Stomach (tissue), 19 donors: ENCODE measurements around the gene MMP20. TPM values are rescaled to one million over a fixed set of nuclear protein-coding genes. Genes with fewer than 3 reads are reported as not detected.

Experiments
- DNase-seq, 2 donors: peaks; one replicate each; pipeline versions ENCODE4 v3.0.0 to v3.0.0-alpha.2; 2013 to 2019
- H3K27ac ChIP-seq, 5 donors: fragments of 200-600 bp in 4 of 5; sonication (generic) in 4 of 5; one replicate each; pipeline ENCODE4 v1.5.1; 2013 to 2019; ENCODE audit warnings: mild to moderate bottlenecking in 1 of 5, moderate library complexity in 1 of 5
- H3K27me3 ChIP-seq, 3 donors: fragments of 200-600 bp; sonication (generic); one replicate each; pipeline ENCODE4 v1.5.1; 2017 to 2019; ENCODE audit warnings: mixed run types in 1 of 3
- H3K36me3 ChIP-seq, 4 donors: fragments of 200-600 bp; sonication (generic); 1 replicate in 3 of 4; 2 replicates in 1 of 4; pipeline ENCODE4 v1.5.1; 2016 to 2019
- H3K4me1 ChIP-seq, 4 donors: fragments of 200-600 bp; sonication (generic); one replicate each; pipeline ENCODE4 v1.5.1; 2016 to 2019
- H3K4me3 ChIP-seq, 4 donors: fragments of 200-600 bp; sonication (generic) in 3 of 4; one replicate each; pipeline ENCODE4 v1.5.1; 2016 to 2019; ENCODE audit warnings: mild to moderate bottlenecking in 1 of 4
- H3K9me3 ChIP-seq, 4 donors: fragments of 200-600 bp; sonication (generic); one replicate each; pipeline ENCODE4 v1.5.1; 2016 to 2019
- CTCF ChIP-seq, 7 experiments: fragments of 450-650 bp in 4 of 7; fragments of 200-600 bp in 3 of 7; sonication (generic) in 3 of 7; IDR thresholded peaks; one replicate each; pipeline ENCODE4 v1.5.1; 2016 to 2019; ENCODE audit warnings: antibody characterized with exemption in 7 of 7, control low read depth in 2 of 7, mild to moderate bottlenecking in 1 of 7
- EP300 ChIP-seq: sonication (generic); formaldehyde crosslinking; IDR thresholded peaks from one replicate; pipeline ENCODE4 v1.6.1; 2017; ENCODE audit warnings: antibody characterized with exemption
- POLR2A ChIP-seq, 4 donors: fragments of 450-650 bp; IDR thresholded peaks; one replicate each; pipeline ENCODE4 v1.6.1; 2016; ENCODE audit warnings: antibody characterized with exemption in 4 of 4, control low read depth in 2 of 4, mild to moderate bottlenecking in 1 of 4, moderate library complexity in 1 of 4
- POLR2AphosphoS5 ChIP-seq, 3 donors: sonication (generic); formaldehyde crosslinking; IDR thresholded peaks; one replicate each; pipeline ENCODE4 v1.6.1; 2016; ENCODE audit warnings: antibody characterized with exemption in 3 of 3
- WGBS, 5 donors: extraction: QIAGEN DNeasy Blood & Tissue Kit in 3 of 5; methylation state at CpG; one replicate each; pipeline versions ENCODE4 v1.1.5 to v1.1.7; 2013 to 2018; 5-methylcytosine and 5-hydroxymethylcytosine counted together
- intact Hi-C: fragments of 100-400 bp; cut with DNase I; formaldehyde crosslinking; loops from one replicate; pipeline ENCODE4 v1.15.1; 2023; ENCODE audit warnings: low total_unique reads
- long read RNA-seq, 10 donors: transcript quantifications; one replicate each; lab custom pipeline, GENCODE V29; 2026
- polyA plus RNA-seq, 3 donors: library from polyadenylated mRNA; stranded (reverse); fragments of 200-250 nt; gene quantifications; one replicate each; pipeline ENCODE4 v1.2.3, GENCODE V29; 2013
- total RNA-seq, 5 donors: library from RNA; depleted of rRNA; stranded (reverse); fragments of >200 nt; gene quantifications; one replicate each; pipeline versions ENCODE4 v1.1.0 to v1.2.3, GENCODE V29; 2014 to 2016
- donor health status: healthy with polysubstance abuse.
- donor health status: Bipolar disorder and iron deficiency.
- donor health status: healthy.

MMP20 gene
- total RNA-seq (not detected), polyA plus RNA-seq (not detected)
- long read RNA-seq, donor 1: 0 reads
- long read RNA-seq, donor 2: 0 reads
- long read RNA-seq, donor 3: 0 reads
- long read RNA-seq, donor 4: 0 reads
- long read RNA-seq, donor 5: 0 reads
- long read RNA-seq, donor 6: 0 reads
- long read RNA-seq, donor 7: 0 reads
- long read RNA-seq, donor 8: 0 reads
- long read RNA-seq, donor 9: 0 reads
- long read RNA-seq, donor 10: 0 reads

GRCh38 chr11:102625177-102625576 lies at the start of gene MMP20:
MMP20 (minus strand) TSS chr11:102625332; CDS start chr11:102625319, 13 bp downstream.
- DNase-seq: no peak
- no peak within 1 kb of the TSS for H3K27ac ChIP-seq
- H3K36me3 ChIP-seq: no peaks in the 10 kb centered on the region
- intact Hi-C loops: no loop called here
- 76 to 94% (median 87%) methylated on average over 5 of the region's 5 CpGs for WGBS, 5 donors
- TF ChIP-seq CTCF (IDR thresholded peaks at IDR 0.05) (no peak), POLR2A (IDR thresholded peaks at IDR 0.05) (no peak), POLR2AphosphoS5 (IDR thresholded peaks at IDR 0.05) (no peak), EP300 (no peak)
- H3K27me3 ChIP-seq: no peaks in the 10 kb centered on the region
- no peaks in the 10 kb centered on the region for H3K4me1 ChIP-seq
- no peak within 1 kb of the TSS for H3K4me3 ChIP-seq
- H3K9me3 ChIP-seq: no peaks in the 10 kb centered on the region

- intact Hi-C loops: no loop called here
- WGBS, 5 donors: 56 to 66% (median 58%) methylated on average over 3 of the region's 3 CpGs
- no peak for DNase-seq
- no peak overlapping the region for H3K4me3 ChIP-seq
- H3K4me1 ChIP-seq: no peaks in the 10 kb centered on the region
- TF ChIP-seq CTCF (IDR thresholded peaks at IDR 0.05) (no peak), EP300 (no peak), POLR2AphosphoS5 (IDR thresholded peaks at IDR 0.05) (no peak)
- H3K27me3 ChIP-seq: no peaks in the 10 kb centered on the region
- no peaks in the 10 kb centered on the region for H3K9me3 ChIP-seq
- H3K27ac ChIP-seq: no peak overlapping the region
- H3K36me3 ChIP-seq: no peaks in the 10 kb centered on the region
These were observed 44.5 kb upstream of the MMP20 start for GRCh38 chr11:102669664-102670063.

- H3K9me3 ChIP-seq: no peaks in the 10 kb centered on the region
- no peaks in the 10 kb centered on the region for H3K36me3 ChIP-seq
- H3K27ac ChIP-seq: no peak overlapping the region
- WGBS, 5 donors: 8 to 15% (median 11%) methylated on average over 4 of the region's 4 CpGs
- intact Hi-C loops: no loop called here
- H3K4me3 ChIP-seq: no peak overlapping the region
- peak in 1 of 2 donors; percentile 65 for DNase-seq
- TF ChIP-seq CTCF (IDR thresholded peaks at IDR 0.05) (peak in 5 of 7 experiments; percentile 28 to 76 (median 69)), POLR2AphosphoS5 (IDR thresholded peaks at IDR 0.05) (no peak)
- no peaks in the 10 kb centered on the region for H3K4me1 ChIP-seq
- H3K27me3 ChIP-seq: no peaks in the 10 kb centered on the region
These were observed 41.3 kb upstream of the MMP20 start for GRCh38 chr11:102666331-102666957.

GRCh38 chr11:102664001-102664752 lies 39.0 kb upstream of the MMP20 start:
- no peak for TF ChIP-seq POLR2A (IDR thresholded peaks at IDR 0.05)
- TF ChIP-seq EP300: no peak
- no peak for TF ChIP-seq CTCF (IDR thresholded peaks at IDR 0.05)
- no peak for TF ChIP-seq POLR2AphosphoS5 (IDR thresholded peaks at IDR 0.05)
- Histone ChIP-seq H3K4me1 (no peaks in the 10 kb centered on the region), H3K27me3 (no peaks in the 10 kb centered on the region), H3K4me3 (no peak overlapping the region), H3K36me3 (no peaks in the 10 kb centered on the region), H3K27ac (no peak overlapping the region), H3K9me3 (no peaks in the 10 kb centered on the region)
- WGBS, 5 donors: 81 to 86% (median 83%) methylated on average over 13 of the region's 13 CpGs
- intact Hi-C loops: no loop called here
- no peak for DNase-seq
